HFFc6 (cell line): ENCODE data around the gene ARHGAP23. TPM values are rescaled to one million over a fixed set of nuclear protein-coding genes. Genes with fewer than 3 reads are reported as not detected.

Experiments
- DNase-seq: peaks from one replicate; pipeline ENCODE4 v3.0.0-alpha.2; 2018
- H3K27ac Mint-ChIP-seq: 2 replicates; pipeline ENCODE4 v1.8.0; 2020; ENCODE audit warnings: mild to moderate bottlenecking, mixed read lengths
- H3K27me3 Mint-ChIP-seq: 2 replicates; pipeline ENCODE4 v1.8.0; 2021; ENCODE audit warnings: mild to moderate bottlenecking, moderate library complexity, mixed read lengths; ENCODE audit not compliant: insufficient read depth
- H3K36me3 Mint-ChIP-seq: 2 replicates; pipeline ENCODE4 v1.8.0; 2021; ENCODE audit warnings: low read depth, mixed read lengths
- H3K4me1 Mint-ChIP-seq: 2 replicates; pipeline ENCODE4 v1.8.0; 2020; ENCODE audit warnings: low read depth, mixed read lengths
- H3K4me3 Mint-ChIP-seq: 2 replicates; pipeline ENCODE4 v1.8.0; 2020; ENCODE audit warnings: mild to moderate bottlenecking, moderate library complexity, mixed read lengths
- H3K9me3 Mint-ChIP-seq: 2 replicates; pipeline ENCODE4 v1.8.0; 2020; ENCODE audit warnings: mild to moderate bottlenecking, mixed read lengths
- CTCF ChIP-seq: fragments of 200-600 bp; sonication (generic); IDR thresholded peaks from 2 replicates; pipeline ENCODE4 v1.5.0; 2021; ENCODE audit warnings: antibody characterized with exemption, mild to moderate bottlenecking
- total RNA-seq, 6 experiments: library from RNA; stranded (reverse); fragmentation: NEBNext Ultra II Directional; extraction: Animal tissue kit (Norgen Biotek cat#: 25700); gene quantifications; 2 replicates in 1 of 6; 3 replicates in 5 of 6; pipeline ENCODE4 v1.2.3, GENCODE V29; 2021

ARHGAP23 gene
- total RNA-seq, 6 experiments from 2014 or later = 206 to 231 (median 224) TPM

GRCh38 chr17:38559880-38560230 lies 131.6 kb downstream of the ARHGAP23 start:
- peaks cover 6% of the 10 kb centered on the region; the same call in 1 of the 2 replicates for H3K4me1 Mint-ChIP-seq
- no peak overlapping the region for H3K27ac Mint-ChIP-seq
- DNase-seq = no peak
- no peaks in the 10 kb centered on the region for H3K36me3 Mint-ChIP-seq
- no peaks in the 10 kb centered on the region for H3K9me3 Mint-ChIP-seq
- H3K27me3 Mint-ChIP-seq = peaks cover 22% of the 10 kb centered on the region
- no peak for TF ChIP-seq CTCF
- no peak overlapping the region for H3K4me3 Mint-ChIP-seq

- Mint-ChIP-seq H3K27me3 (peaks cover 29% of the 10 kb centered on the region), H3K9me3 (no peaks in the 10 kb centered on the region), H3K36me3 (no peaks in the 10 kb centered on the region), H3K27ac (no peak overlapping the region), H3K4me1 (peaks cover 6% of the 10 kb centered on the region; the same call in 1 of the 2 replicates), H3K4me3 (no peak overlapping the region)
- no peak for DNase-seq
- no peak for TF ChIP-seq CTCF
These were observed 132.4 kb downstream of the ARHGAP23 start for GRCh38 chr17:38560503-38561318.

GRCh38 chr17:38561416-38562214 lies 133.4 kb downstream of the ARHGAP23 start:
- Mint-ChIP-seq H3K4me1 (peaks cover 6% of the 10 kb centered on the region; the same call in 1 of the 2 replicates), H3K27ac (no peak overlapping the region), H3K27me3 (peaks cover 38% of the 10 kb centered on the region), H3K9me3 (no peaks in the 10 kb centered on the region), H3K36me3 (no peaks in the 10 kb centered on the region), H3K4me3 (no peak overlapping the region)
- DNase-seq = no peak
- TF ChIP-seq CTCF = no peak

Other genes starting within 250 kb of the ARHGAP23 start
- gene TBC1D3, start 235.9 kb upstream of the ARHGAP23 start, total RNA-seq = under 1 TPM in 2 of 6 experiments, not detected in 4; 0.10 to 0.26 TPM
- 10 to 100 TPM; 35.7 to 43.3 (median 42.1) TPM for gene MRPL45, start 131.3 kb upstream of the ARHGAP23 start, total RNA-seq
- gene GPR179, start 84.5 kb upstream of the ARHGAP23 start, total RNA-seq = not detected
- gene SOCS7, start 76.6 kb upstream of the ARHGAP23 start, total RNA-seq = 10 to 100 TPM in 5 of 6 experiments, 1 to 10 TPM in 1; 9.7 to 13.8 (median 11.1) TPM
- not detected for gene SRCIN1, start 177.5 kb downstream of the ARHGAP23 start, total RNA-seq
- 1 to 10 TPM in 5 of 6 experiments, under 1 TPM in 1; 0.95 to 1.4 (median 1.3) TPM for gene EPOP, start 246.5 kb downstream of the ARHGAP23 start, total RNA-seq